ENCODE measurements around the gene E2F7.

The E2F7 gene

GRCh38 chr12:77013091-77013490 lies 52.3 kb downstream of the E2F7 start:
- DNase-seq (ENCODE audit: low read depth), result no peak

DNA sequence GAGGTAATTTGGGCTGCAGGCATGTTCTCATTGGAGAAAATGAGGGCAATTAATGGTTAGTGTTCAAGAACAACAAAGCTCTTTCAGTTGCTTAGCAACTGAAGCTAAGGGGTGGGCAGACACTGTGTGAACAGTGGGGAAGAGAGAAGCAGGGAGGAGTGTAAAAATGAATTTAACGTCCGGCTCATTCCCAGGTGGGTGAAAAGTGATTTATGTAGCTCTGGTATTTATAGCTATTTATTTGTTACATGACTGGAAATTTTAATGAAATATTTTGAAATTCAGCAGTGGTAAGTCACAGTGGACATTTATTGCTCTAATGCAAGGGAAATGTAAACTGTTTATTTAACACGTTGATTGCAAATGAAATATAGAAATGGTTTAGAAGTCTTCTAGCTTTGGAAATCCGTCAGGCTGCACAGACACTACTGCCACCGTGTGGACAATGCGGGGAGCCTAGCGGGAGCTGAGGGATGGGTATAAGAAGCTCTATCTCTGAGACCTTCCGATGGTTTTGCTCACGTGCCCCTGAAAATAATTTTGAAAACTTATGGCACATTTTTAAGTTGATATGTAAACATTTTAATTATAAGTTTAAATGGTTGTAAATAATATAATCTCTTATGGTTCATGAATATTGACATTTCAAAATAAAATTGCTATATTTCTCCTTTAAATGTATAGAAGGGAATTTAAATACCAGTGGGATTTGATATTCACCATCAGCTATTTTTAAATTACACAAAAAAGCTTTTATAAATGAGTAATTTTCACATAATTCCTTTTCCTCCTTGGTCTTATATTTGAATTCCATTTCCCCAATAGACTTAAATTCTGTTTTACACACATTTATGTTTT lies 54.4 kb downstream of the E2F7 start:
- peak; percentile 47 for DNase-seq (ENCODE audit: low read depth)

DNA sequence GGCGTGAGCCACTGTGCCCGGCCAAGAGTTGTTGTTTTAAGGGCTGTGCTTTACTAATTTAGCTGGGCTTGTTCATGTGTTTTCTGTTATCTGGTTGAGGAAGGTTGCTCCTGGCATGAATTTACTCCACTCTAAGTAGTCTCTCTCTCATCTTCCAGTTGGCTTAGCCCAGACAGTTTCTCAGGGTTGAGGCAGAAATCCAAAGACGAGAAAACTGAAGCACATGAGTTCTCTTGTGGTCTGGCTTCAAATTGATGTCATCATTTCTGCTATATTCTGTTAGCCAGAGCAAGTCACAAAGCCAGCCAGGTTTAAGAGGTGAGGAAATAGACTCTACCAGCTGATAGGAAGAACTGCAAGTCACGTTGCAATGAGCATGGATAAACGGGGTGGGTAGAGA lies 57.9 kb downstream of the E2F7 start:
- DNase-seq (ENCODE audit: low read depth), result peak; percentile 43

GRCh38 chr12:77005611-77006098 lies 59.7 kb downstream of the E2F7 start:
- no peak for DNase-seq (ENCODE audit: low read depth)

GRCh38 chr12:77003914-77004313 lies 61.5 kb downstream of the E2F7 start:
- no peak for DNase-seq (ENCODE audit: low read depth)

DNA sequence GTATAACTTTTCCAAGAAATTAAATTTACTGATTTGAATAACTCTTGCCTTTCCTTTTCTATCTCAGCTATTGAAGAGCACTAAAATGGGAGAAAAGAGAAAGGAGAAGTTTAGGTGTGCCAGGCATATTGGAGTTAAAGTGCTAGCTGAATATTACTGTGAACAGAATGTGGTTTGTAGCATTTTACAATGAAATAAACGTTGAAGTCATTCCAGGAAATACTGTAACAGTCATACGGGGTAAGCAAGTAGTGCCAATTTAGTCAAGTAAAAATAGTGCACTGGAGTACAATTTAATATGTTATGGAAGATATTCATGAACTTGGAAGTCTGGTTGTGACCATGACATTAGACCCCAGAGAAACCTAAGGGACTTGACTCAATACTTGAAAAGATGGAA lies 62.1 kb downstream of the E2F7 start:
- DNase-seq (ENCODE audit: low read depth), result peak; percentile 34

DNA sequence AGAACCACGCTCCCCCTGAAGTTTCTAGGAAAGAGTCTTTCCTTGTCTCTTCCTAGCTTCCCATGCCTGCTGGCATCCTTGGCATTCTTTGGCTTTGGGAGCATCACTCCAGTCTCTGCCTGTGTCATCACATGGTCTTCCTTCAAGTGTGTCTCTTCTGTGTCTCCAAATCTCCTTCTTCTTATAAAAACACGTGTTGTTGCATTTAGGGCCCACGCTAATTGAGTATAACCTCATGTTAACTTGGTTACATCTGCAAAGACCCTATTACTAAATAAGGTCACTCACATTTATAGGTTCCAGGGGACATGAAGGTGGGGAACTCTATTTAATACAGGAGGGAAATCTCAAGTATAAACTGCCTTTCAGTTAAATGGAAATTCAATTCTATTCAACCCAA lies 63.0 kb downstream of the E2F7 start:
- DNase-seq (ENCODE audit: low read depth), result no peak

GRCh38 chr12:77001276-77001675 lies 64.1 kb downstream of the E2F7 start:
- DNase-seq (ENCODE audit: low read depth), result no peak

GRCh38 chr12:76998908-76999556 lies 66.3 kb downstream of the E2F7 start:
- DNase-seq (ENCODE audit: low read depth), result no peak

DNA sequence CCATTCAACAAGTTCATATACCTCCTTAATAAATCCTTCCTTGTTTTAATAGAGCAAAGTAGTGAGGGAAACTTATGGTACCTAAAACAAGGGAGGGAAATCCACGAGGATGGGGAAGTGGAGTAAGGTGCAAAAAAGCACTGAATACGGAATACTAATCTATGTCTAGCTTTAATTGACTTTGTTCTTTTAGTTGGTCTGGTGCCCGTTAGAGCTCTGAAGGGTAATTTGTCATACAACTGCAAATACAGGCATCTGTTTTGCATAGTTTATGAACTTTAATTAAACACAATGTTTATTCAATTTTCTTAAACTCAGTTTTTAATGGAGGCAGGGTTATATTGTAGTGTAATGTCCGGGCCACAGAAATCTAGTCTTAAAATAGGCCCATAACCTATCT lies 67.0 kb downstream of the E2F7 start:
- no peak for DNase-seq (ENCODE audit: low read depth)

GRCh38 chr12:76997011-76997780 lies 68.2 kb downstream of the E2F7 start:
- DNase-seq (ENCODE audit: low read depth), result no peak

DNA sequence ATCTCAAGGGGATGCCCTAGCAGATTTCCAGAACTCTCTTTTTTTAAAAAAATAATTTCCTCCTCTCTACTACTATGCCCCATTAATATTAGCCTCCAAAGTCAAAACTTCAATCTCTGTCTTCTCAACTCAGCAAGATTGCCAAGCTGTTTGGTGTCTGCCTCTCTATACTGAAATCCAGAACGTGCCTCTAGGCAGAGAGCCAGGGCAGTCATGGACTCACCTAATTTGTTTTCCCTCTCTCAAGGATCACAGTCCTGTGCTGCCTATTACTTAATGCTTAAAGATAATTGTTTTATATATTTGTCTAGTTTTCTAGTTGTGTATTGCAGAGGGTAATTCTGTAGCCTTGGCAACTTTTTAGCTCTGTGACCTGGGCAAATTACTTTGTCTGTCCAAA lies 74.7 kb downstream of the E2F7 start:
- no peak for DNase-seq (ENCODE audit: low read depth)

GRCh38 chr12:76984566-76984965 lies 80.8 kb downstream of the E2F7 start:
- no peak for DNase-seq (ENCODE audit: low read depth)

DNA sequence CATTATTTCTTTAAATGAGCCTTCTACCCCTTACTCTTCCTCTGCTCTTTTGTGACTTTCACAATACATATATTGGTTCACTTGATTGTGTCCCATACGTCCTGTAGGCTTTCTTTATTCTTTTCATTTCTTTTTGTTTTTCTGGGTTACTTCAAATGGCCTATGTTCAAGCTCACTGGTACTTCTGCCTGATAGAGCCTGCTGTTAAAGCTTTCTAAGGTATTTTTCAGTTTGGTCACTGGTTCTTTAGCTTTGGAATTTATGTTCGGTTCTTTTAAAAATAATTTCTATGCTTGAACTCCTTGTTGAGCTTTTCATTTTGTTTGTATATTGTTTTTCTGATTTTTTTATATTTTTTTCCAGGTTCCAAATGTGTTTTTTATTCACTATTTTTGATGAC lies 81.9 kb downstream of the E2F7 start:
- DNase-seq (ENCODE audit: low read depth), result no peak

GRCh38 chr12:76980196-76980595 lies 85.2 kb downstream of the E2F7 start:
- DNase-seq (ENCODE audit: low read depth), result no peak

- DNase-seq (ENCODE audit: low read depth), result peak; percentile 6
Measured at GRCh38 chr12:76976777-76977382, 88.5 kb downstream of the E2F7 start.
